HEK293 (cell line): ENCODE results near the gene AMT.

ENCODE experiments used
- CTCF ChIA-PET: fragments of 350-600 bp; formaldehyde crosslinking; extraction: SDS; loops from one replicate; lab custom pipeline; 2021; ENCODE audit warnings: antibody characterized with exemption; lab: Yijun Ruan, JAX
- POLR2A ChIA-PET: fragments of 300-600 bp; formaldehyde crosslinking; extraction: SDS; loops from one replicate; lab custom pipeline; 2020; ENCODE audit warnings: antibody characterized with exemption, inconsistent platforms; lab: Yijun Ruan, JAX
- H3K27ac ChIP-seq: fragments of 200-500 bp; sonication (Bioruptor generic); 2 replicates; pipeline ENCODE4 v1.5.1; 2014; ENCODE audit warnings: low read depth, low read length, control low read depth, inconsistent platforms; ENCODE audit errors: extremely low read depth
- H3K36me3 ChIP-seq, 2 experiments: fragments of 200-500 bp in 1 of 2; sonication (Bioruptor generic) in 1 of 2; 1 replicate in 1 of 2; 2 replicates in 1 of 2; pipeline ENCODE4 v1.5.1; 2014 to 2017; ENCODE audit warnings: inconsistent platforms in 2 of 2, low read length in 2 of 2; ENCODE audit not compliant: control insufficient read depth in 2 of 2, insufficient read depth in 1 of 2
- H3K4me1 ChIP-seq: fragments of 200-500 bp; sonication (Bioruptor generic); 2 replicates; pipeline ENCODE4 v1.5.1; 2014; ENCODE audit warnings: mild to moderate bottlenecking, low read length, inconsistent platforms; ENCODE audit not compliant: control insufficient read depth, insufficient read depth
- H3K4me3 ChIP-seq: 2 replicates; pipeline ENCODE4 v1.5.1; 2011; ENCODE audit warnings: low read depth, mild to moderate bottlenecking, control low read depth, low read length, moderate library complexity
- H3K9me3 ChIP-seq: fragments of 200-500 bp; sonication (Bioruptor generic); 2 replicates; pipeline ENCODE4 v1.5.1; 2014; ENCODE audit warnings: low read depth, low read length, inconsistent platforms; ENCODE audit not compliant: control insufficient read depth, insufficient read depth
- BCL11A ChIP-seq: fragments of 450-650 bp; formaldehyde crosslinking; IDR thresholded peaks from 2 replicates; pipeline ENCODE4 v1.5.1; 2016; ENCODE audit warnings: low read depth, missing biosample characterization, missing genetic modification characterization
- GLI4 ChIP-seq: fragments of 450-650 bp; formaldehyde crosslinking; IDR thresholded peaks from 2 replicates; pipeline ENCODE4 v1.5.1; 2016; ENCODE audit warnings: missing biosample characterization, missing genetic modification characterization
- GLIS2 ChIP-seq: fragments of 450-650 bp; formaldehyde crosslinking; IDR thresholded peaks from 2 replicates; pipeline ENCODE4 v1.5.1; 2016; ENCODE audit warnings: missing biosample characterization, missing genetic modification characterization
- KLF16 ChIP-seq: fragments of 450-650 bp; formaldehyde crosslinking; IDR thresholded peaks from 2 replicates; pipeline ENCODE4 v1.5.1; 2017; ENCODE audit warnings: missing biosample characterization, missing genetic modification characterization
- MYNN ChIP-seq: fragments of 450-650 bp; formaldehyde crosslinking; IDR thresholded peaks from 2 replicates; pipeline ENCODE4 v1.5.1; 2016; ENCODE audit warnings: missing biosample characterization, missing genetic modification characterization, borderline replicate concordance
- MZF1 ChIP-seq: fragments of 450-650 bp; formaldehyde crosslinking; IDR thresholded peaks from 2 replicates; pipeline ENCODE4 v1.5.1; 2017; ENCODE audit warnings: missing biosample characterization, missing genetic modification characterization, borderline replicate concordance
- RBAK ChIP-seq: fragments of 450-650 bp; formaldehyde crosslinking; IDR thresholded peaks from 2 replicates; pipeline ENCODE4 v1.5.1; 2016; ENCODE audit warnings: missing biosample characterization, missing genetic modification characterization
- SCRT1 ChIP-seq: fragments of 450-650 bp; formaldehyde crosslinking; IDR thresholded peaks from 2 replicates; pipeline ENCODE4 v1.5.1; 2016; ENCODE audit warnings: missing biosample characterization, missing genetic modification characterization, borderline replicate concordance
- SP3 ChIP-seq: fragments of 450-650 bp; formaldehyde crosslinking; IDR thresholded peaks from 2 replicates; pipeline ENCODE4 v1.5.1; 2016; ENCODE audit warnings: missing biosample characterization, missing genetic modification characterization
- TRIM28 ChIP-seq: IDR thresholded peaks from 2 replicates; pipeline ENCODE4 v1.6.1; 2011; ENCODE audit warnings: low read length, control low read depth, borderline replicate concordance
- ZBTB17 ChIP-seq: fragments of 450-650 bp; formaldehyde crosslinking; IDR thresholded peaks from 2 replicates; pipeline ENCODE4 v1.5.1; 2016; ENCODE audit warnings: missing biosample characterization, missing genetic modification characterization
- ZBTB20 ChIP-seq: fragments of 450-650 bp; formaldehyde crosslinking; IDR thresholded peaks from 2 replicates; pipeline ENCODE4 v1.5.1; 2016; ENCODE audit warnings: missing biosample characterization, missing genetic modification characterization
- ZBTB48 ChIP-seq: fragments of 450-650 bp; formaldehyde crosslinking; IDR thresholded peaks from 2 replicates; pipeline ENCODE4 v1.5.1; 2016; ENCODE audit warnings: missing biosample characterization, missing genetic modification characterization
- ZNF112 ChIP-seq: fragments of 450-650 bp; formaldehyde crosslinking; IDR thresholded peaks from 2 replicates; pipeline ENCODE4 v1.5.0; 2017; ENCODE audit warnings: missing biosample characterization, missing genetic modification characterization
- ZNF114 ChIP-seq: fragments of 450-650 bp; formaldehyde crosslinking; IDR thresholded peaks from 2 replicates; pipeline ENCODE4 v1.5.0; 2017; ENCODE audit warnings: missing biosample characterization, missing genetic modification characterization
- ZNF169 ChIP-seq: fragments of 450-650 bp; formaldehyde crosslinking; IDR thresholded peaks from 2 replicates; pipeline ENCODE4 v1.5.1; 2016; ENCODE audit warnings: missing biosample characterization, missing genetic modification characterization
- ZNF292 ChIP-seq: fragments of 450-650 bp; formaldehyde crosslinking; IDR thresholded peaks from 2 replicates; pipeline ENCODE4 v1.5.1; 2016; ENCODE audit warnings: low read depth, missing biosample characterization, missing genetic modification characterization, borderline replicate concordance
- ZNF311 ChIP-seq: fragments of 450-650 bp; formaldehyde crosslinking; IDR thresholded peaks from 2 replicates; pipeline ENCODE4 v1.5.1; 2017; ENCODE audit warnings: missing biosample characterization, missing genetic modification characterization, borderline replicate concordance
- ZNF501 ChIP-seq: fragments of 450-650 bp; formaldehyde crosslinking; IDR thresholded peaks from 2 replicates; pipeline ENCODE4 v1.5.1; 2016; ENCODE audit warnings: missing biosample characterization, missing genetic modification characterization
- ZNF544 ChIP-seq: fragments of 450-650 bp; formaldehyde crosslinking; IDR thresholded peaks from 2 replicates; pipeline ENCODE4 v1.5.0; 2017; ENCODE audit warnings: missing biosample characterization, missing genetic modification characterization
- ZNF558 ChIP-seq: fragments of 450-650 bp; formaldehyde crosslinking; IDR thresholded peaks from 2 replicates; pipeline ENCODE4 v1.5.1; 2016; ENCODE audit warnings: missing biosample characterization, missing genetic modification characterization
- ZNF585B ChIP-seq: fragments of 450-650 bp; formaldehyde crosslinking; IDR thresholded peaks from 2 replicates; pipeline ENCODE4 v1.5.1; 2016; ENCODE audit warnings: missing biosample characterization, missing genetic modification characterization
- ZNF600 ChIP-seq: fragments of 450-650 bp; formaldehyde crosslinking; IDR thresholded peaks from 2 replicates; pipeline ENCODE4 v1.5.1; 2016; ENCODE audit warnings: missing biosample characterization, missing genetic modification characterization
- ZNF747 ChIP-seq: fragments of 450-650 bp; formaldehyde crosslinking; IDR thresholded peaks from 2 replicates; pipeline ENCODE4 v1.5.1; 2016; ENCODE audit warnings: missing biosample characterization, missing genetic modification characterization
- TF ChIP-seq, protein P1 (sequence below): fragments of 450-650 bp; formaldehyde crosslinking; IDR thresholded peaks from 2 replicates; pipeline ENCODE4 v1.5.1; 2016; ENCODE audit warnings: missing biosample characterization, missing genetic modification characterization, borderline replicate concordance
- TF ChIP-seq, protein P2 (sequence below): fragments of 450-650 bp; formaldehyde crosslinking; IDR thresholded peaks from 2 replicates; pipeline ENCODE4 v1.5.1; 2016; ENCODE audit warnings: missing biosample characterization, missing genetic modification characterization
- TF ChIP-seq, protein P3 (sequence below): fragments of 450-650 bp; formaldehyde crosslinking; IDR thresholded peaks from 2 replicates; pipeline ENCODE4 v1.5.1; 2016; ENCODE audit warnings: missing biosample characterization, missing genetic modification characterization
- TF ChIP-seq, protein P4 (sequence below): fragments of 450-650 bp; formaldehyde crosslinking; IDR thresholded peaks from 2 replicates; pipeline ENCODE4 v1.5.1; 2017; ENCODE audit warnings: missing biosample characterization, missing genetic modification characterization

Gene AMT

DNA sequence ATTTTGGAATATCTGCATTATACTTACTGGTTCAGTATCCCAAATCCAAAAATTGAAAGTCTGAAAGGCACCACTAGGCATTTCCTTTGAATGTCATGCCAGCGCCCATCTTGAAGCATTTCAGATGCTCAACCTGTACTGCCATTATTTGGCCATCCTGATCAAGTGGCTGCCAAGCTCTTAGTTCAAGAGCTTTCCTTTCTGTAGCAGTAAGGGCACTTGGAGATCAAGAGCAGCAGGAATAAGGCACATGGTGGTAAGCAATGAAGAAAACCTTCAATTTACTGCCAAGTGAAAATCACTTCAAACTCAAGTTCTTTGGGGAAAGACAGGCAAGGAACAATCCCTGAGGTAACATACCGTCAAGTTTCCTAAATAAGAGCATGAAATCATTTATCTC lies 20.5 kb downstream of the AMT start (continued):
- TF ChIP-seq, protein P1, sequence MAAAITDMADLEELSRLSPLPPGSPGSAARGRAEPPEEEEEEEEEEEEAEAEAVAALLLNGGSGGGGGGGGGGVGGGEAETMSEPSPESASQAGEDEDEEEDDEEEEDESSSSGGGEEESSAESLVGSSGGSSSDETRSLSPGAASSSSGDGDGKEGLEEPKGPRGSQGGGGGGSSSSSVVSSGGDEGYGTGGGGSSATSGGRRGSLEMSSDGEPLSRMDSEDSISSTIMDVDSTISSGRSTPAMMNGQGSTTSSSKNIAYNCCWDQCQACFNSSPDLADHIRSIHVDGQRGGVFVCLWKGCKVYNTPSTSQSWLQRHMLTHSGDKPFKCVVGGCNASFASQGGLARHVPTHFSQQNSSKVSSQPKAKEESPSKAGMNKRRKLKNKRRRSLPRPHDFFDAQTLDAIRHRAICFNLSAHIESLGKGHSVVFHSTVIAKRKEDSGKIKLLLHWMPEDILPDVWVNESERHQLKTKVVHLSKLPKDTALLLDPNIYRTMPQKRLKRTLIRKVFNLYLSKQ (tag by site-specific recombination) = no peak
- no peak for TF ChIP-seq RBAK (tag by site-specific recombination)
- no peak for TF ChIP-seq KLF16
- no peak for TF ChIP-seq MZF1
- no peak for TF ChIP-seq ZNF585B (tag by site-specific recombination)
- TF ChIP-seq, protein P2, sequence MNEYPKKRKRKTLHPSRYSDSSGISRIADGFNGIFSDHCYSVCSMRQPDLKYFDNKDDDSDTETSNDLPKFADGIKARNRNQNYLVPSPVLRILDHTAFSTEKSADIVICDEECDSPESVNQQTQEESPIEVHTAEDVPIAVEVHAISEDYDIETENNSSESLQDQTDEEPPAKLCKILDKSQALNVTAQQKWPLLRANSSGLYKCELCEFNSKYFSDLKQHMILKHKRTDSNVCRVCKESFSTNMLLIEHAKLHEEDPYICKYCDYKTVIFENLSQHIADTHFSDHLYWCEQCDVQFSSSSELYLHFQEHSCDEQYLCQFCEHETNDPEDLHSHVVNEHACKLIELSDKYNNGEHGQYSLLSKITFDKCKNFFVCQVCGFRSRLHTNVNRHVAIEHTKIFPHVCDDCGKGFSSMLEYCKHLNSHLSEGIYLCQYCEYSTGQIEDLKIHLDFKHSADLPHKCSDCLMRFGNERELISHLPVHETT (tag by site-specific recombination) = no peak
- TF ChIP-seq ZNF747 (tag by site-specific recombination) = no peak
- no peak for TF ChIP-seq ZBTB17
- TF ChIP-seq TRIM28 = no peak
- no peak for TF ChIP-seq ZBTB48

DNA sequence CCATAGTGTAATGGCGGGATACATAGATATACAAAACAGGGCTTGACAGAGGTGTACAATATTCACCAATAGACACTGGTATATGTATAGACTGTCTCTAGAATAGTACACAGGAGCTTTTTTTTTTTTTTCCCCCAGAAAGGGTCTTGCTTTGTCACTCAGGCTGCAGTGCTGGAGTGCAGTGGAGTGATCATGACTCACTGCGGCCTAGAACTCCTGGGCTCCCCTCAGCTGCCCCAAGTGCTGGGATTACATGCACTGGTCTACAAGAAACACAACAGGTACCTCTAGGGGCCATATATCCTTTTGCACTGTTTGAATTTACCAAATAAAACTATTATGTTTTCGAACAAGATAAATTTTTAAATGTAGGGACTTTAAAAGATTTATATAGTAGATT lies 22.8 kb downstream of the AMT start:
- Histone ChIP-seq H3K27ac (no peak overlapping the region), H3K36me3 (peaks cover 6 to 28% of the 10 kb centered on the region in 2 experiments; a peak in 2 of 3 replicates), H3K4me3 (no peak overlapping the region)
- CTCF ChIA-PET = no interaction called here
- no peak for TF ChIP-seq SP3 (tag by site-specific recombination)
- TF ChIP-seq ZNF292 (tag by site-specific recombination) = no peak
- TF ChIP-seq ZNF558 (tag by site-specific recombination) = no peak
- no peak for TF ChIP-seq BCL11A (tag by site-specific recombination)
- TF ChIP-seq GLIS2 = no peak
- TF ChIP-seq ZNF501 (tag by site-specific recombination) = no peak
- TF ChIP-seq ZNF169 (tag by site-specific recombination) = no peak
- no peak for TF ChIP-seq GLI4 (tag by site-specific recombination)
- TF ChIP-seq, protein P3, sequence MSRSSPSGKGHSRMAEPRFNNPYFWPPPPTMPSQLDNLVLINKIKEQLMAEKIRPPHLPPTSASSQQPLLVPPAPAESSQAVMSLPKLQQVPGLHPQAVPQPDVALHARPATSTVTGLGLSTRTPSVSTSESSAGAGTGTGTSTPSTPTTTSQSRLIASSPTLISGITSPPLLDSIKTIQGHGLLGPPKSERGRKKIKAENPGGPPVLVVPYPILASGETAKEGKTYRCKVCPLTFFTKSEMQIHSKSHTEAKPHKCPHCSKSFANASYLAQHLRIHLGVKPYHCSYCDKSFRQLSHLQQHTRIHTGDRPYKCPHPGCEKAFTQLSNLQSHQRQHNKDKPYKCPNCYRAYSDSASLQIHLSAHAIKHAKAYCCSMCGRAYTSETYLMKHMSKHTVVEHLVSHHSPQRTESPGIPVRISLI (tag by site-specific recombination) = no peak
- TF ChIP-seq ZBTB20 (tag by site-specific recombination) = no peak
- no peak for TF ChIP-seq ZNF600
- TF ChIP-seq ZNF544 (tag by site-specific recombination) = no peak
- TF ChIP-seq MYNN (tag by site-specific recombination) = no peak
- TF ChIP-seq ZNF112 (tag by site-specific recombination) = no peak
- TF ChIP-seq, protein P4, sequence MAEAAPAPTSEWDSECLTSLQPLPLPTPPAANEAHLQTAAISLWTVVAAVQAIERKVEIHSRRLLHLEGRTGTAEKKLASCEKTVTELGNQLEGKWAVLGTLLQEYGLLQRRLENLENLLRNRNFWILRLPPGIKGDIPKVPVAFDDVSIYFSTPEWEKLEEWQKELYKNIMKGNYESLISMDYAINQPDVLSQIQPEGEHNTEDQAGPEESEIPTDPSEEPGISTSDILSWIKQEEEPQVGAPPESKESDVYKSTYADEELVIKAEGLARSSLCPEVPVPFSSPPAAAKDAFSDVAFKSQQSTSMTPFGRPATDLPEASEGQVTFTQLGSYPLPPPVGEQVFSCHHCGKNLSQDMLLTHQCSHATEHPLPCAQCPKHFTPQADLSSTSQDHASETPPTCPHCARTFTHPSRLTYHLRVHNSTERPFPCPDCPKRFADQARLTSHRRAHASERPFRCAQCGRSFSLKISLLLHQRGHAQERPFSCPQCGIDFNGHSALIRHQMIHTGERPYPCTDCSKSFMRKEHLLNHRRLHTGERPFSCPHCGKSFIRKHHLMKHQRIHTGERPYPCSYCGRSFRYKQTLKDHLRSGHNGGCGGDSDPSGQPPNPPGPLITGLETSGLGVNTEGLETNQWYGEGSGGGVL (tag by site-specific recombination) = no peak
- no peak for TF ChIP-seq ZNF114 (tag by site-specific recombination)
- no peak for TF ChIP-seq ZNF311 (tag by site-specific recombination)
- no peak for TF ChIP-seq SCRT1 (tag by site-specific recombination)
- TF ChIP-seq, all 188 proteins: peak for 0
- Histone ChIP-seq H3K9me3 (no peaks in the 10 kb centered on the region), H3K4me1 (peaks cover 5% of the 10 kb centered on the region)
- POLR2A ChIA-PET = no interaction called here
